BLaER1 treated with 17β-estradiol and CSF1 and Interleukin-3, amounts not matched to agents 10 nM and 100 nM (cell line): ENCODE results near the gene TP53RK.

Experiments used
- H3K27ac ChIP-seq, 11 experiments: shearing (Covaris generic); formaldehyde crosslinking; 2 replicates each; pipeline ENCODE4 v1.8.1; 2022
- H3K27me3 ChIP-seq, 11 experiments: shearing (Covaris generic); formaldehyde crosslinking; 2 replicates each; pipeline ENCODE4 v1.8.1; 2022
- H3K36me3 ChIP-seq, 11 experiments: shearing (Covaris generic); formaldehyde crosslinking; 2 replicates each; pipeline ENCODE4 v1.8.1; 2022
- H3K4me1 ChIP-seq, 10 experiments: shearing (Covaris generic); formaldehyde crosslinking; 2 replicates each; pipeline ENCODE4 v1.8.1; 2022
- H3K4me2 ChIP-seq, 11 experiments: shearing (Covaris generic); formaldehyde crosslinking; 2 replicates each; pipeline ENCODE4 v1.8.1; 2022
- H3K4me3 ChIP-seq, 10 experiments: shearing (Covaris generic); formaldehyde crosslinking; 2 replicates each; pipeline ENCODE4 v1.8.1; 2022
- H3K9ac ChIP-seq, 11 experiments: shearing (Covaris generic); formaldehyde crosslinking; 2 replicates each; pipeline ENCODE4 v1.8.1; 2022
- H3K9me3 ChIP-seq, 11 experiments: shearing (Covaris generic); formaldehyde crosslinking; replicated peaks in 1 of 11; 2 replicates each; pipeline ENCODE4 v1.8.1; 2022
- H4K20me1 ChIP-seq, 11 experiments: shearing (Covaris generic); formaldehyde crosslinking; 2 replicates each; pipeline ENCODE4 v1.8.1; 2022
- Cebpa-rat ChIP-seq, 11 experiments: shearing (Covaris generic); IDR thresholded peaks; 2 replicates each; pipeline ENCODE4 v1.8.1; 2022

Gene TP53RK

GRCh38 chr20:46701986-46702385, 12.7 kb upstream of the TP53RK start:
- H3K27me3 ChIP-seq, result no peaks in the 10 kb centered on the region
- no peaks in the 10 kb centered on the region; a peak in 1 of 22 replicates for H3K36me3 ChIP-seq
- no peak overlapping the region for H3K4me2 ChIP-seq

DNA sequence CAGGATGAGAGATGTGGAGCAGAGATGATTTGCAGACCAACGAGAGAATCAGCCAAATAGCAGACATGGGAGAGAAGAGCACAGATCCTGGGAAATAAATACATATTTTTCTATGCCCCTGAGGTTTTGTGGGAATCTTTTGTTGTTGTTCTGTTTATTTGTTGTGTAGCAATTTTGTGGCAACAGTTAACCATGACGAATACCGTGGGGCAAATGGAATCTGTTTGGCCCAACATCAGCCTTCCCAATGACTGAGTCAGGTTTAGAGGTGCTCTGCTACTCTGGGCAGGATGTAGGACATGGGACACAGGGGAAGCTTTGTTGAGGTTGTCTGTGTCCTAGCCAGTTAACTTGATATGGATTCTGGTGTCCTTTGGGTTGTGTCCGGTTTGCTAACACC, 12.3 kb upstream of the TP53RK start:
- H3K36me3 ChIP-seq, result no peaks in the 10 kb centered on the region; a peak in 1 of 22 replicates
- H3K4me2 ChIP-seq, result no peak overlapping the region
- H3K27me3 ChIP-seq, result no peaks in the 10 kb centered on the region
- peaks cover 7 to 23% (median 12%) of the 10 kb centered on the region in 10 experiments; a peak in 19 of 20 replicates for H3K4me1 ChIP-seq
- H3K9me3 ChIP-seq, result peaks cover 11 to 36% (median 24%) of the 10 kb centered on the region in 11 experiments
- H3K27ac ChIP-seq, result no peak overlapping the region
- TF ChIP-seq Cebpa-rat (IDR thresholded peaks at IDR 0.05), result no peak
- no peak overlapping the region for H3K9ac ChIP-seq
- H4K20me1 ChIP-seq, result no peaks in the 10 kb centered on the region
- no peak overlapping the region for H3K4me3 ChIP-seq

More at GRCh38 chr20:46701986-46702385, 12.7 kb upstream of the TP53RK start:
- Histone ChIP-seq H4K20me1 (no peaks in the 10 kb centered on the region), H3K27ac (no peak overlapping the region), H3K9me3 (peaks cover 15 to 40% (median 28%) of the 10 kb centered on the region in 11 experiments), H3K4me3 (no peak overlapping the region), H3K9ac (no peak overlapping the region), H3K4me1 (peaks cover 3 to 18% (median 8%) of the 10 kb centered on the region in 10 experiments; a peak in 19 of 20 replicates)
- no peak for TF ChIP-seq Cebpa-rat (IDR thresholded peaks at IDR 0.05)

DNA sequence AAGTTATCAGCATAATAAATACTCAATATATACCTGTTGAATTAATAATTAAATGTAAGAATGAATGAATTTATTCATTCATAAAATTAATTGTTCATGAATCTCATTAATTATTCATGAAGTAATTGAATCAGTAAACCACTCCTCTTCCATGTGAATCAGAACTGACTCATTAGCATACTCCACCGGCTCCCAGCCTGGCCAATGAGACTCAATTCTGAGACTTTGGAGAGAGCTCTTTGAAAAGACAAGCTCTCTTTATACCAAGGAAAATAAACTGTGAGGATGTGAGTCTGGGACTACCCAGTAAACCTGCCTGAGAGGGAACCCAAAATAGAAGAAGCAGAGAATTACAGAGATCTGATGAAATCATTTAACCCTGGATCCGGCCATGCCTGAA, 11.8 kb upstream of the TP53RK start:
- no peak overlapping the region for H3K27ac ChIP-seq
- H3K4me2 ChIP-seq, result no peak overlapping the region
- no peaks in the 10 kb centered on the region for H3K27me3 ChIP-seq
- H3K9ac ChIP-seq, result no peak overlapping the region
- peaks cover 6 to 31% (median 19%) of the 10 kb centered on the region in 11 experiments; a peak in 21 of 22 replicates for H3K9me3 ChIP-seq
- TF ChIP-seq Cebpa-rat (IDR thresholded peaks at IDR 0.05), result no peak
- H3K4me3 ChIP-seq, result no peak overlapping the region
- H3K36me3 ChIP-seq, result no peaks in the 10 kb centered on the region
- H4K20me1 ChIP-seq, result no peaks in the 10 kb centered on the region
- H3K4me1 ChIP-seq, result peaks cover 12 to 28% (median 17%) of the 10 kb centered on the region in 10 experiments

DNA sequence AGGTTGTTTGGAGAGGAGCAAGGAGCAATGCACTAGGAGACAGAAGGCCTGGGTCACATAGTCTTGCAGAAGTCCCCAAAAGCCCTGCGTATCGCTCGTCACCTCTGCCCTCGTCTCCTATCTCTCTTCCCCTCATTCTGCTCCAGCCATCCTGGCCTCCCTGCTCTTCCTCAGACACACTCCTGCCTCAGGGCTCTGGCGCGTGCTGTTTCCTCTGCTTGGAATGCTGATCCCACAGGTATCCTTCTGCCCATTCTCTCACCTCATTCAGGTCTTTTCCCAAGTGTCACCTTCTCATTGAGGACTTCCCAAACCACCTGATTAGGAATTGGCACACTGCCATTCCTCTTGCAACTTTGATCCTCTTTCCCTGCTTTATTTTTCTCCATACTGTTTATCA, 11.2 kb upstream of the TP53RK start:
- Histone ChIP-seq H3K9ac (no peak overlapping the region), H3K27me3 (no peaks in the 10 kb centered on the region), H3K27ac (no peak overlapping the region), H3K36me3 (no peaks in the 10 kb centered on the region), H3K4me2 (no peak overlapping the region), H3K9me3 (peaks cover under 1 to 25% (median 13%) of the 10 kb centered on the region in 11 experiments; a peak in 16 of 22 replicates), H3K4me1 (peaks cover 18 to 33% (median 23%) of the 10 kb centered on the region in 10 experiments), H4K20me1 (no peaks in the 10 kb centered on the region), H3K4me3 (no peak overlapping the region)
- TF ChIP-seq Cebpa-rat (IDR thresholded peaks at IDR 0.05), result no peak

GRCh38 chr20:46699651-46700359, 10.6 kb upstream of the TP53RK start:
- Histone ChIP-seq H3K4me1 (peaks cover 20 to 40% (median 30%) of the 10 kb centered on the region in 10 experiments), H3K36me3 (no peaks in the 10 kb centered on the region), H3K4me3 (no peak overlapping the region), H3K27ac (no peak overlapping the region), H3K9me3 (peaks cover 0 to 21% (median 10%) of the 10 kb centered on the region in 11 experiments; a peak in 11 of 22 replicates), H3K27me3 (no peaks in the 10 kb centered on the region), H3K9ac (no peak overlapping the region), H3K4me2 (no peak overlapping the region), H4K20me1 (no peaks in the 10 kb centered on the region)
- TF ChIP-seq Cebpa-rat (IDR thresholded peaks at IDR 0.05), result no peak

DNA sequence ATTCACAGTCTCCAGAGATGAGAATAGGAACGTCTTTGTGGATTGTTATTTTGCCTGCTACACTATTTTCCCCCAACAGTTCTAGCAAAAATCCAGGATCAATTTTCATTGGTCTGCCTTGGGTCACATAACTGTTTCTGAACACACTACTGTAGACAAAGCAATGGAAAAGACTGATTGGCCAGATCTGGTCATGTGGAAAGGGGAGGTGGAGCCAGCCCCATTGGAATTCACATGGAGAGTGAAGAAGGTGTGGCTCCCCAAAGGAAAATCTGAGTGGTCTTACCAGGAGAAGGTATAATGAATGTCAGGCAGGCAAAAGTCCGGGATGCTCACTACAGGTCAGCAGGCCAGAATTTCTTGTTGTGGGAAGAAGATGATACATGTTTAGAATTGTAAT, 9.5 kb upstream of the TP53RK start:
- H3K27me3 ChIP-seq, result no peaks in the 10 kb centered on the region
- H3K4me1 ChIP-seq, result peaks cover 27 to 49% (median 38%) of the 10 kb centered on the region in 10 experiments
- H4K20me1 ChIP-seq, result no peaks in the 10 kb centered on the region
- H3K36me3 ChIP-seq, result no peaks in the 10 kb centered on the region
- TF ChIP-seq Cebpa-rat (IDR thresholded peaks at IDR 0.05), result no peak
- H3K4me3 ChIP-seq, result no peak overlapping the region
- no peak overlapping the region for H3K9ac ChIP-seq
- H3K27ac ChIP-seq, result no peak overlapping the region
- no peak overlapping the region for H3K4me2 ChIP-seq
- peaks cover 0 to 21% (median 10%) of the 10 kb centered on the region in 11 experiments; a peak in 11 of 22 replicates for H3K9me3 ChIP-seq

DNA sequence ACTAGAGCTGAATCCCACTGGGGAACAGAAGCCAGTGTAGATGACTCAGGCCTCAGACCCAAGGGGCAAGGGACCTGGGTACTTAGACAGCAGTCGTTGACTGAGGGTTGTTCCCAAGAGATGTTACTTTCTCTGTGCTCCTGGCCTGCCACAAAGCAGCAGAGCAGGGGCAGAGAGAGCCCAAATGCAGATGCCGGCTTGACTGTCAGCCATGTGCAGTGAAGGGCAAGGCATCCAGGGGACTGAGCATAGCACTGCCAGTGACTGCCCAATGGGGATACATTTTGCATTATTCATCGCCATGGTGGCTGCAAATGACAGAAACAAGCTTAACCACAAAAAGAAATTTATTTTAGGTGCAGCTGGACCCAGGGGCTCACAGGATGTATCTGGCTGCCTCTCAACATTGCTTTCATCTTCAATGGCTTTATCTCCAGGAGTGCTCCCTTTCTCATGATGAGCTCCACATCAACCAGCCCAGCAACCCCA, 7.6 kb upstream of the TP53RK start:
- 0 out of 22 replicates have a peak, but pooled peaks of 1 of the 11 experiments have one; percentile 12 for TF ChIP-seq Cebpa-rat (IDR thresholded peaks at IDR 0.05)
- Histone ChIP-seq H3K27me3 (no peaks in the 10 kb centered on the region), H3K36me3 (no peaks in the 10 kb centered on the region), H3K4me2 (peak overlapping the region; percentile 24 to 80 (median 72)), H3K4me1 (peaks cover 29 to 49% (median 38%) of the 10 kb centered on the region in 10 experiments), H3K9me3 (peaks cover 0 to 31% (median 12%) of the 10 kb centered on the region in 11 experiments; a peak in 12 of 22 replicates), H3K9ac (peak overlapping the region in 6 of 11 experiments; percentile 24 to 70 (median 42); a peak in 10 of 22 replicates), H4K20me1 (no peaks in the 10 kb centered on the region), H3K4me3 (no peak overlapping the region), H3K27ac (peak overlapping the region in 9 of 11 experiments; percentile 20 to 74 (median 60); a peak in 16 of 22 replicates)

GRCh38 chr20:46695892-46696291, 6.6 kb upstream of the TP53RK start:
- Histone ChIP-seq H3K27me3 (no peaks in the 10 kb centered on the region), H3K4me3 (no peak overlapping the region), H3K9me3 (peaks cover 0 to 32% (median 12%) of the 10 kb centered on the region in 11 experiments; a peak in 12 of 22 replicates), H3K4me1 (peaks cover 29 to 49% (median 38%) of the 10 kb centered on the region in 10 experiments), H3K27ac (peak overlapping the region in 10 of 11 experiments; percentile 20 to 74 (median 55); a peak in 17 of 22 replicates), H4K20me1 (no peaks in the 10 kb centered on the region), H3K36me3 (no peaks in the 10 kb centered on the region), H3K9ac (peak overlapping the region in 5 of 11 experiments; percentile 25 to 70 (median 52); a peak in 7 of 22 replicates), H3K4me2 (peak overlapping the region; percentile 43 to 80 (median 72))
- no peak for TF ChIP-seq Cebpa-rat (IDR thresholded peaks at IDR 0.05)

DNA sequence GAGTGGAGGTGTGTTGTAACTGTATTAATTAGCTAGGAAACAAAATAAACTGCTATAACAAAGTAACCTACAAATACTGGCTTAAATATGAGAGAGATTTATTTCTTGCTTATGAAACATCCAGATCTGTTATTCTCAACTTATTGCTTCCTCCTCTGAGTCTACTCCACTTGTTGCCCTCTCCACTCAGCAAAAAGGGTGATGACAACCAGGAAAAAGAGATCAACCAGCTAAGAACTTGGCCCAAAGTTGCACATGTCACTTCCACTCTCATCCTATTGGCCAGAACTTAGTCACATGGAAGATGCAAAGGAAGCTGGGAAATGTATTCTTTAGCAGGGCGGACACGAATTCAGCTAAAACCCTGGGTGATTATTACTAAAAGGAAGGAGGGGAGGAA, 5.2 kb upstream of the TP53RK start:
- no peak for TF ChIP-seq Cebpa-rat (IDR thresholded peaks at IDR 0.05)
- Histone ChIP-seq H3K27ac (peak overlapping the region in 10 of 11 experiments; percentile 3 to 52 (median 36); a peak in 14 of 22 replicates), H3K4me2 (peak overlapping the region in 10 of 11 experiments; percentile 15 to 80 (median 42); a peak in 16 of 22 replicates), H3K27me3 (no peaks in the 10 kb centered on the region), H3K36me3 (no peaks in the 10 kb centered on the region), H4K20me1 (no peaks in the 10 kb centered on the region), H3K9me3 (peaks cover 0 to 29% (median 10%) of the 10 kb centered on the region in 11 experiments; a peak in 12 of 22 replicates), H3K4me3 (no peak overlapping the region), H3K9ac (peak overlapping the region in 1 of 11 experiments; percentile 15; a peak in 1 of 22 replicates), H3K4me1 (peaks cover 34 to 53% (median 43%) of the 10 kb centered on the region in 10 experiments)
